Fibroblast of villous mesenchyme (primary cell): ENCODE results near the gene RHOA. TPM values are rescaled to one million over a fixed set of nuclear protein-coding genes. Genes with fewer than 3 reads are reported as not detected.

ENCODE experiments used
- DNase-seq: peaks from one replicate; pipeline ENCODE4 v3.0.0-alpha.2; 2010; ENCODE audit warnings: low read depth
- H3K4me3 ChIP-seq: 2 replicates; pipeline ENCODE4 v1.5.1; 2011; ENCODE audit warnings: low read depth, mild to moderate bottlenecking, low read length
- total RNA-seq: library from RNA; depleted of rRNA; stranded (reverse); fragments of >200 nt; gene quantifications from 2 replicates; pipeline ENCODE4 v1.2.3, GENCODE V29; 2012
- TF ChIP-seq, protein P1 (sequence below): IDR thresholded peaks from 2 replicates; pipeline ENCODE4 v1.5.1; 2012; ENCODE audit warnings: low read depth, mild to moderate bottlenecking, low read length; ENCODE audit not compliant: insufficient read depth

RHOA gene
- total RNA-seq, 1 donor = 626 TPM

DNA sequence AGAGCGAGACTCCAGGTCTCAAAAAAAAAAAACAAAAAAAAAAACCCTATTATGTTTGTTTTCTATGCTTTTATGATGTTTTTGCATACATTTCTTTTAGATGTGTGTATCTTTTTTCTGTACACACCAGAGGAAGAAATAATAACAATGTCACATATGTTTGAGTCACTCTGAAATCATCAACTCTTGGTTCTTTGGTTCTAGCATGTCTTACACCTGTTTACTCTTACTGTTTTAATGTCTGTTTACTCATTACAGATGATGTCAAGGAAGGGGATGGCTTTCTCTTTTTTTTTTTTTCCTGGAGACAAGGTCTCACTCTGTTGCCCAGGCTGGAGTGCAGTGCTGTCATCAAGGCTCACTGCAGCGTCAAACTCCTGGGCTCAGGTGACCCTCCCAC lies 24.1 kb downstream of the RHOA start:
- DNase-seq = peak; percentile 69
- TF ChIP-seq, protein P1, sequence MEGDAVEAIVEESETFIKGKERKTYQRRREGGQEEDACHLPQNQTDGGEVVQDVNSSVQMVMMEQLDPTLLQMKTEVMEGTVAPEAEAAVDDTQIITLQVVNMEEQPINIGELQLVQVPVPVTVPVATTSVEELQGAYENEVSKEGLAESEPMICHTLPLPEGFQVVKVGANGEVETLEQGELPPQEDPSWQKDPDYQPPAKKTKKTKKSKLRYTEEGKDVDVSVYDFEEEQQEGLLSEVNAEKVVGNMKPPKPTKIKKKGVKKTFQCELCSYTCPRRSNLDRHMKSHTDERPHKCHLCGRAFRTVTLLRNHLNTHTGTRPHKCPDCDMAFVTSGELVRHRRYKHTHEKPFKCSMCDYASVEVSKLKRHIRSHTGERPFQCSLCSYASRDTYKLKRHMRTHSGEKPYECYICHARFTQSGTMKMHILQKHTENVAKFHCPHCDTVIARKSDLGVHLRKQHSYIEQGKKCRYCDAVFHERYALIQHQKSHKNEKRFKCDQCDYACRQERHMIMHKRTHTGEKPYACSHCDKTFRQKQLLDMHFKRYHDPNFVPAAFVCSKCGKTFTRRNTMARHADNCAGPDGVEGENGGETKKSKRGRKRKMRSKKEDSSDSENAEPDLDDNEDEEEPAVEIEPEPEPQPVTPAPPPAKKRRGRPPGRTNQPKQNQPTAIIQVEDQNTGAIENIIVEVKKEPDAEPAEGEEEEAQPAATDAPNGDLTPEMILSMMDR = no peak
- no peak overlapping the region for H3K4me3 ChIP-seq

DNA sequence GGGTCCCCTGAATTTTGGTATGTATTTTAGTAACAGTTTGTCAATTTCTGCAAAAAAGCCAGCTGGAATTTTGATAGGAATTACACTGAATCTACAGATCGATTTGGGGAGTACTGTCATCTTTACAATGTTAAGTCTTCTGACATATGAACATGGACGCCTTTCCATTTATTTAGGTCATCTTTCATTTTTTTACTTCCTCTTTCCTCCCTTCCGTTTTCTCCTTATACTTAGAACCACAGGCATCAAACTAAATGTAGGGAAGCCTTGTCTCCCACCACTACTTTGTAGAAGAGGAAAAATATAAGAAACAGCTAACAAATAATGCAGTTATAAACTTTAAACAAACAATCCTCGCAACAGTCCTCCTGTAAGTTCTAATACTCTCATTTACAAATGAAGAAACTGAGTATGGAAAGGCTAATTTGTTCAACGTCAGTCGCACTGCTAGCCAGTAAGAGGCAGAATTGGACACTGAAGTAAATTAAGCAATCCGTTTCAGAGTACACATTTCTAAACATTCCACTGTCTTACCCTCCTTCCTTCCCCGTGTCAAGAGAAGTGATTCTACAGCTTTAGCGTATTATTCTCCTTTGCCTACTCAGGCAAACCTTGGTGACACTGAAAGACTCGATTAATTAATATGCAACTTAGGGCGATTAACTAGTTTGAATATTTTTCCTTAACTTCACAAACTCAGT lies 25.6 kb downstream of the RHOA start:
- no peak for DNase-seq
- TF ChIP-seq, protein P1 = no peak

DNA sequence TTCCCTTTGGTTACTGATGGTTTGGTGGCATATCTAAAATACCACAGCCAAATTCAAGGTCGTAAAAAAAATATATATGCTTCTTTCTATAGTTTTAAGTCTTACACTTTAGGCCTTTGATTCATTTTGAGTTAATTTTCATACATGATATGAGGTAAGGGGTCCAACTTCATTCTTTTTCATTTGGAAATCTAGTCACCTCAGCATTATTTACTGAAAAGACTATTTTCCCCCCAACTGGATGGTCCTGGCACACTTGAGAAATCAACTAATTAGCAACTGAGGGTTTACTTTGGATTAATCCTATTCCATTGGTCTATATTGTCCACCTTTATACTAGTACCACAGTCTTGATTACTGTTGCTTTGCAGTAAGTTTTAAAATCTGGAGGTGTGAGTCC lies 26.2 kb downstream of the RHOA start:
- DNase-seq = no peak
- TF ChIP-seq, protein P1 = no peak
- H3K4me3 ChIP-seq = no peak overlapping the region

More for the DNA sequence above, 25.6 kb downstream of the RHOA start:
- no peak overlapping the region for H3K4me3 ChIP-seq

DNA sequence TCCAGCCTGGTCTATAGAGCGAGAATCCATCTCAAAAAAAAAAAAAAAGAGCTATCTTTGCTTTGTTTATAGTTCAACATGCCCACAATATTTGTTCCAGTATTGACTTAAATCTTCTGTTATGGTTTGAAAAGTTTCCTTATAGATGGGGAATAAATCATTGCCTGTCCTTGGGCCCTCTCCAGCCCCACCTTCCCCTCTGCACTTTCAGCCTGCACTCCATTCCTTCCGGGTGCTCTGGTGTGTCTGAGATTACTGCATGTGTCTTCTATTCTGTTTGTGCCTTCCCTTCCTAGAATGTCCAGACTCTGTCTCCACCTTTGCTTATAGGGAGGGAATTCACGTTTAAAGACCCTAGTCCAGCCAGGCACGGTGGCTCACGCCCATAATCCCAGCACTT lies 28.4 kb downstream of the RHOA start:
- no peak for DNase-seq
- no peak overlapping the region for H3K4me3 ChIP-seq
- TF ChIP-seq, protein P1 = no peak

DNA sequence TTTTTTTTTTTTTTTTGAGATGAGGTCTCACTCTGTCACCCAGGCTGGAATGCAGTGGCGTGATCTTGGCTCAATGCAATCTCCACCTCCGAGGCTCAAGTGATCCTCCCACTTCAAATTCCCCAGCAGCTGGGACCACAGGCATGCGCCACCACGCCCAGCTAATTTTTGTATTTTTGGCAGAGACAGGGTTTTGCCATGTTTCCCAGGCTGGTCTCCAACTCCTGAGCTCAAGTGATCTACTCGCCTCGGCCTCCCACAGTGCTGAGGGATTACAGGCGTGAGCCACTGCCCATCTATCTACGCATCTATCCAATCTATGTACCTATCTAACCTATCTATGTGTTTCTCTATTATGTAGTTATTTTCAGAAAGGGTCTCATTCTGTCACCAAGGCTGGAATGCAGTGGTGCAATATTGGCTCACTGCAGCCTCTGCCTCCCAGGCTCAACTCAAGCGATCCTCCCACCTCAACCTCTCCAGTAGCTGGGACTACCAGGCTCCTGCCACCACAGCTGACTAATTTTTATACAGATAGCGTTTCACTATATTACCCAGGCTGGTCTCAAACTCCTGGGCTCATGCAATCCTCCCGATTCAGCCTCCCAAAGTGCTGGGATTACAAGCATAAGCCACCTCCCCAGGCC lies 33.4 kb downstream of the RHOA start:
- DNase-seq = peak; percentile 85

DNA sequence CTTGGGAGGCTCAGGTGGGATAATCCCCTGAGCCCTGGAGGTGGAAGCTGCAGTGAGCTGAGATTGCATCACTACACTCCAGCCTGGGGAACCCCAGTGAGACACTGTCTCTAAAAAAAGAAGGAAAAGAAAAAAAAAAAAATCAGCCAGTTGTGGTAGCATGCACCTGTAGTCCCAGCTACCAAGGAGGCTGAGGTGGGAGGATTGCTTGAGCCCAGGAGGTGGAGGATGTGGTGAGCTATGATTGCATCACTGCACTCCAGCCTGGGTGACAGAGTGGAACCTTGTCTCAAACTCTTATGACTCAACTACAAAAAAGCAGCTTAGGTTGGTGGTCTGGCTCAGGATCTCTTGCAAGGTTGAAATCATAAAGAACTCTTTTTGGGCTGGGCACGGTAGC lies 34.3 kb downstream of the RHOA start:
- no peak overlapping the region for H3K4me3 ChIP-seq
- TF ChIP-seq, protein P1 = no peak
- DNase-seq = peak; percentile 52

More for the DNA sequence above, 33.4 kb downstream of the RHOA start:
- TF ChIP-seq, protein P1 = no peak
- no peak overlapping the region for H3K4me3 ChIP-seq
